Hepatocyte (in vitro differentiated cells): ENCODE results near the gene TMEM81.

Experiments
- EZH2 ChIP-seq: fragments of 200-600 bp; sonication (generic); IDR thresholded peaks from 2 replicates; pipeline ENCODE4 v1.6.1; 2016; ENCODE audit warnings: antibody characterized with exemption, mild to moderate bottlenecking, borderline replicate concordance
- EZH2phosphoT487 ChIP-seq: fragments of 200-600 bp; sonication (generic); IDR thresholded peaks from one replicate; pipeline ENCODE4 v1.6.1; 2018; ENCODE audit warnings: antibody characterized with exemption, mild to moderate bottlenecking, low read depth, moderate library complexity; ENCODE audit not compliant: unreplicated experiment, severe bottlenecking
- TF ChIP-seq, protein P1 (sequence below): fragments of 200-600 bp; sonication (generic); IDR thresholded peaks from 2 replicates; pipeline ENCODE4 v1.5.1; 2016; ENCODE audit warnings: antibody characterized with exemption, mild to moderate bottlenecking; ENCODE audit not compliant: poor library complexity

GRCh38 chr1:205118752-205119151 lies 34.5 kb upstream of the TMEM81 start:
- TF ChIP-seq, protein P1, sequence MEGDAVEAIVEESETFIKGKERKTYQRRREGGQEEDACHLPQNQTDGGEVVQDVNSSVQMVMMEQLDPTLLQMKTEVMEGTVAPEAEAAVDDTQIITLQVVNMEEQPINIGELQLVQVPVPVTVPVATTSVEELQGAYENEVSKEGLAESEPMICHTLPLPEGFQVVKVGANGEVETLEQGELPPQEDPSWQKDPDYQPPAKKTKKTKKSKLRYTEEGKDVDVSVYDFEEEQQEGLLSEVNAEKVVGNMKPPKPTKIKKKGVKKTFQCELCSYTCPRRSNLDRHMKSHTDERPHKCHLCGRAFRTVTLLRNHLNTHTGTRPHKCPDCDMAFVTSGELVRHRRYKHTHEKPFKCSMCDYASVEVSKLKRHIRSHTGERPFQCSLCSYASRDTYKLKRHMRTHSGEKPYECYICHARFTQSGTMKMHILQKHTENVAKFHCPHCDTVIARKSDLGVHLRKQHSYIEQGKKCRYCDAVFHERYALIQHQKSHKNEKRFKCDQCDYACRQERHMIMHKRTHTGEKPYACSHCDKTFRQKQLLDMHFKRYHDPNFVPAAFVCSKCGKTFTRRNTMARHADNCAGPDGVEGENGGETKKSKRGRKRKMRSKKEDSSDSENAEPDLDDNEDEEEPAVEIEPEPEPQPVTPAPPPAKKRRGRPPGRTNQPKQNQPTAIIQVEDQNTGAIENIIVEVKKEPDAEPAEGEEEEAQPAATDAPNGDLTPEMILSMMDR = no peak
- no peak for TF ChIP-seq EZH2
- no peak for TF ChIP-seq EZH2phosphoT487
